GM12878 (cell line): ENCODE data around the gene WDFY3. TPM values are rescaled to one million over a fixed set of nuclear protein-coding genes. Genes with fewer than 3 reads are reported as not detected.

Experiments
- ATAC-seq: fragments of 200-7000 bp; cut with Tn5 transposase; 3 replicates; pipeline ENCODE4 v1.9.1; 2020; ENCODE audit warnings: mild to moderate bottlenecking, moderate library complexity
- BruUV-seq: library from RNA; stranded (reverse); fragments of 400-500 nt; replicated peaks from 2 replicates; lab custom pipeline; 2021; lab: Mats Ljungman, UMichigan
- CTCF ChIA-PET: fragments of 300-600 bp; sonication (Branson Sonifier 250); formaldehyde crosslinking; extraction: SDS; loops from one replicate; lab custom pipeline; 2021; ENCODE audit warnings: inconsistent platforms; lab: Yijun Ruan, JAX
- POLR2A ChIA-PET: fragments of 350-600 bp; formaldehyde crosslinking; extraction: SDS; loops from one replicate; lab custom pipeline; 2021; ENCODE audit warnings: inconsistent platforms; lab: Charles Lee
- RAD21 ChIA-PET: fragments of 300-600 bp; sonication (Branson Sonifier 250); formaldehyde crosslinking; loops from one replicate; lab custom pipeline; 2023; ENCODE audit warnings: antibody characterized with exemption; ENCODE audit not compliant: unreplicated experiment; lab: Charles Lee
- SMC1A ChIA-PET: fragments of 300-600 bp; sonication (Branson Sonifier 250); formaldehyde crosslinking; loops from one replicate; lab custom pipeline; 2023; ENCODE audit not compliant: unreplicated experiment, uncharacterized antibody; lab: Charles Lee
- DNase-seq: peaks from one replicate; pipeline ENCODE4 v3.0.0-alpha.2; 2011; ENCODE audit warnings: low read depth, low spot score
- FAIRE-seq: peaks from 3 replicates; lab custom pipeline; 2011; peaks lifted over from hg19 to GRCh38; lab: Jason Lieb, UNC
- H2AFZ ChIP-seq: 2 replicates; pipeline ENCODE4 v1.6.0; 2011; ENCODE audit warnings: low read depth, low read length, control low read depth; ENCODE audit not compliant: control insufficient read depth
- H3K27ac ChIP-seq: 2 replicates; pipeline ENCODE4 v1.5.1; 2011; ENCODE audit warnings: control low read depth; ENCODE audit not compliant: control insufficient read depth, insufficient read depth
- H3K27me3 ChIP-seq, 2 experiments: replicated peaks in 1 of 2; 2 replicates each; pipeline versions ENCODE4 v1.6.0 to v1.6.1; 2011; ENCODE audit warnings: low read length in 1 of 2; ENCODE audit not compliant: control insufficient read depth in 2 of 2, insufficient read depth in 2 of 2
- H3K36me3 ChIP-seq, 2 experiments: 2 replicates each; pipeline ENCODE4 v1.5.1; 2011; ENCODE audit warnings: low read length in 1 of 2; ENCODE audit not compliant: control insufficient read depth in 2 of 2, insufficient read depth in 2 of 2
- H3K4me1 ChIP-seq: 2 replicates; pipeline ENCODE4 v1.6.1; 2011; ENCODE audit warnings: mild to moderate bottlenecking, low read length, moderate library complexity, mixed read lengths; ENCODE audit not compliant: control insufficient read depth, insufficient read depth
- H3K4me2 ChIP-seq: 2 replicates; pipeline ENCODE4 v1.6.0; 2011; ENCODE audit warnings: control low read depth; ENCODE audit not compliant: control insufficient read depth, insufficient read depth
- H3K4me3 ChIP-seq: fragments of 200-600 bp; sonication (generic); 2 replicates; pipeline ENCODE4 v1.5.1; 2016
- H3K79me2 ChIP-seq: 2 replicates; pipeline ENCODE4 v1.6.0; 2011; ENCODE audit warnings: low read length; ENCODE audit not compliant: control insufficient read depth, insufficient read depth
- H3K9ac ChIP-seq: 2 replicates; pipeline ENCODE4 v1.8.0; 2011; ENCODE audit warnings: low read length, control low read depth, mixed read lengths; ENCODE audit not compliant: control insufficient read depth, insufficient read depth
- H3K9me3 ChIP-seq: replicated peaks from 3 replicates; pipeline ENCODE4 v1.5.1; 2011; ENCODE audit warnings: mild to moderate bottlenecking, low read length; ENCODE audit not compliant: control insufficient read depth, insufficient read depth
- H4K20me1 ChIP-seq: 2 replicates; pipeline ENCODE4 v1.6.0; 2011; ENCODE audit not compliant: control insufficient read depth, insufficient read depth
- FOXM1 ChIP-seq: IDR thresholded peaks from 2 replicates; pipeline ENCODE4 v1.6.1; 2012; ENCODE audit warnings: low read depth, mild to moderate bottlenecking, inconsistent platforms, low read length, moderate library complexity
- MTA3 ChIP-seq: IDR thresholded peaks from 2 replicates; pipeline ENCODE4 v1.6.1; 2012; ENCODE audit warnings: low read length, inconsistent platforms, borderline replicate concordance
- NFYA ChIP-seq: IDR thresholded peaks from 2 replicates; pipeline ENCODE4 v1.6.1; 2011; ENCODE audit warnings: low read depth, mild to moderate bottlenecking, low read length, improper control_type of control experiment, borderline replicate concordance
- RB1 ChIP-seq: fragments of 450-650 bp; formaldehyde crosslinking; IDR thresholded peaks from 2 replicates; pipeline ENCODE4 v1.6.1; 2017; ENCODE audit warnings: mild to moderate bottlenecking, borderline replicate concordance
- SMAD1 ChIP-seq: fragments of 450-650 bp; IDR thresholded peaks from 2 replicates; pipeline ENCODE4 v1.6.1; 2018; ENCODE audit warnings: mild to moderate bottlenecking, low read depth; ENCODE audit not compliant: partially characterized antibody
- TCF3 ChIP-seq: IDR thresholded peaks from 2 replicates; pipeline ENCODE4 v1.6.1; 2012; ENCODE audit warnings: low read depth, mild to moderate bottlenecking, low read length, borderline replicate concordance; ENCODE audit not compliant: insufficient read depth
- ZNF207 ChIP-seq: fragments of 450-650 bp; IDR thresholded peaks from 2 replicates; pipeline ENCODE4 v1.6.1; 2014; ENCODE audit warnings: antibody characterized with exemption, mild to moderate bottlenecking, borderline replicate concordance
- ZNF274 ChIP-seq: IDR thresholded peaks from one replicate; pipeline ENCODE4 v1.8.0; 2011; ENCODE audit not compliant: insufficient read length, insufficient read depth
- WGBS: methylation state at CpG from one replicate; pipeline ENCODE4 v1.1.6; 2016; ENCODE audit warnings: low lambda C conversion rate; ENCODE audit not compliant: insufficient replicate concordance, insufficient coverage; ENCODE audit errors: missing lambda C conversion rate; 5-methylcytosine and 5-hydroxymethylcytosine counted together
- in situ Hi-C: fragments of 300-500 bp; cut with MboI; formaldehyde crosslinking; loops from 9 replicates; pipeline ENCODE4 v1.14.3; 2018; ENCODE audit warnings: mixed read lengths
- intact Hi-C: fragments of 100-400 bp; cut with micrococcal nuclease; formaldehyde crosslinking; loops from one replicate; pipeline ENCODE4 v1.14.2; 2022; ENCODE audit not compliant: unreplicated experiment
- polyA plus RNA-seq, 11 experiments: library from polyadenylated mRNA; depleted of rRNA in 4 of 11; unstranded in 6 of 11; stranded (reverse) in 5 of 11; fragments of >200 nt; fragmentation: Nextera tagmentation in 4 of 11; fragmentation: Illumina TruSeq in 1 of 11; extraction: Ambion mirVana in 4 of 11; extraction: Trizol in 1 of 11; gene quantifications; 1 replicate in 1 of 11; 2 replicates in 10 of 11; pipeline versions ENCODE4 v1.2.1 to v1.2.3, GENCODE V29; 2011 to 2016; ENCODE audit warnings: inconsistent platforms in 2 of 11, missing spikeins in 2 of 11, low read depth in 1 of 11
- total RNA-seq, 4 experiments: library from RNA; depleted of rRNA in 3 of 4; stranded (reverse); fragments of >200 nt in 3 of 4; fragmentation: Illumina TruSeq in 1 of 4; extraction: Trizol in 1 of 4; gene quantifications; 2 replicates each; pipeline versions ENCODE4 v1.2.1 to v1.2.3, GENCODE V29; 2013 to 2021
- TF ChIP-seq, protein P1 (sequence below): IDR thresholded peaks from 2 replicates; pipeline ENCODE4 v1.6.1; 2012; ENCODE audit warnings: improper control_type of control experiment, low read depth, low read length; ENCODE audit not compliant: insufficient replicate concordance
- TF ChIP-seq, protein P2 (sequence below): fragments of 150-350 bp; IDR thresholded peaks from 2 replicates; pipeline ENCODE4 v1.6.1; 2014; ENCODE audit warnings: mild to moderate bottlenecking, low read depth, low read length
- TF ChIP-seq, protein P3 (sequence below): fragments of 450-650 bp; IDR thresholded peaks from 2 replicates; pipeline ENCODE4 v1.6.1; 2017; ENCODE audit warnings: mild to moderate bottlenecking, moderate library complexity

WDFY3 gene
- total and polyA plus RNA-seq, 10 of the 15 experiments (the other 5 are each of a cell fraction or from before 2014, with no cell fraction given), result 0.01 to 0.23 (median 0.12) TPM; not detected in 2

DNA sequence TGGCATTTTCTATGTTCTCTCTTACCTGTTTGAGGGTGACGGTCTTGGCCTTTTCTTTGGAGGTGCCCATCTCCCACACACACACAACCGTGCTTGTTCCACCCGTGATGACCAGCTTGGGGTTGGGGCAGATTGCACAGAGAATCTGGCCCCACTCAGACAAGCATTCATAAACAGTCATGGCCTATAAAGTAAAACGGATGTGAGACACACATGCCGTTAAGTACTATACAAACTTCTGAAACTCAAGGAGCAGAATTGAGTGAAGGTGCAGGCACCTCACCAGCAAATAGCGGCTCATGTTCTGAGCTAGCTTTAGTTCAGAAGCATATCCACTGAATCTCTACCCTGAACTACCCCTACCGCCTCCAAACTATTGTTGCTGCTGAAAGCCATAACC, 276.0 kb downstream of the WDFY3 start:
- no peak overlapping the region for H3K4me2 ChIP-seq
- H3K4me3 ChIP-seq, result no peak overlapping the region
- ATAC-seq, result no peak
- no peaks in the 10 kb centered on the region for H4K20me1 ChIP-seq
- RAD21 ChIA-PET, result no interaction called here
- WGBS, result 53% methylated on average over 7 of the region's 7 CpGs
- SMC1A ChIA-PET, result no interaction called here
- H2AFZ ChIP-seq, result no peak overlapping the region
- no peak overlapping the region for H3K27ac ChIP-seq
- no peaks in the 10 kb centered on the region for H3K4me1 ChIP-seq
- no peaks in the 10 kb centered on the region for H3K36me3 ChIP-seq
- no peaks in the 10 kb centered on the region for H3K9me3 ChIP-seq
- CTCF ChIA-PET, result no interaction called here
- no TSS peak for BruUV-seq
- no peak for DNase-seq
- POLR2A ChIA-PET, result no interaction called here
- FAIRE-seq, result no peak
- no peaks in the 10 kb centered on the region for H3K27me3 ChIP-seq
- in situ Hi-C loops (no loop called here), intact Hi-C loops (no loop called here)
- no peaks in the 10 kb centered on the region for H3K79me2 ChIP-seq
- H3K9ac ChIP-seq, result no peak overlapping the region
- TF ChIP-seq ZNF274 (no peak), TCF3 (no peak), ZNF207 (no peak), RB1 (no peak), NFYA (no peak), MTA3 (no peak), SMAD1 (no peak), FOXM1 (no peak)
- TF ChIP-seq, protein P1, sequence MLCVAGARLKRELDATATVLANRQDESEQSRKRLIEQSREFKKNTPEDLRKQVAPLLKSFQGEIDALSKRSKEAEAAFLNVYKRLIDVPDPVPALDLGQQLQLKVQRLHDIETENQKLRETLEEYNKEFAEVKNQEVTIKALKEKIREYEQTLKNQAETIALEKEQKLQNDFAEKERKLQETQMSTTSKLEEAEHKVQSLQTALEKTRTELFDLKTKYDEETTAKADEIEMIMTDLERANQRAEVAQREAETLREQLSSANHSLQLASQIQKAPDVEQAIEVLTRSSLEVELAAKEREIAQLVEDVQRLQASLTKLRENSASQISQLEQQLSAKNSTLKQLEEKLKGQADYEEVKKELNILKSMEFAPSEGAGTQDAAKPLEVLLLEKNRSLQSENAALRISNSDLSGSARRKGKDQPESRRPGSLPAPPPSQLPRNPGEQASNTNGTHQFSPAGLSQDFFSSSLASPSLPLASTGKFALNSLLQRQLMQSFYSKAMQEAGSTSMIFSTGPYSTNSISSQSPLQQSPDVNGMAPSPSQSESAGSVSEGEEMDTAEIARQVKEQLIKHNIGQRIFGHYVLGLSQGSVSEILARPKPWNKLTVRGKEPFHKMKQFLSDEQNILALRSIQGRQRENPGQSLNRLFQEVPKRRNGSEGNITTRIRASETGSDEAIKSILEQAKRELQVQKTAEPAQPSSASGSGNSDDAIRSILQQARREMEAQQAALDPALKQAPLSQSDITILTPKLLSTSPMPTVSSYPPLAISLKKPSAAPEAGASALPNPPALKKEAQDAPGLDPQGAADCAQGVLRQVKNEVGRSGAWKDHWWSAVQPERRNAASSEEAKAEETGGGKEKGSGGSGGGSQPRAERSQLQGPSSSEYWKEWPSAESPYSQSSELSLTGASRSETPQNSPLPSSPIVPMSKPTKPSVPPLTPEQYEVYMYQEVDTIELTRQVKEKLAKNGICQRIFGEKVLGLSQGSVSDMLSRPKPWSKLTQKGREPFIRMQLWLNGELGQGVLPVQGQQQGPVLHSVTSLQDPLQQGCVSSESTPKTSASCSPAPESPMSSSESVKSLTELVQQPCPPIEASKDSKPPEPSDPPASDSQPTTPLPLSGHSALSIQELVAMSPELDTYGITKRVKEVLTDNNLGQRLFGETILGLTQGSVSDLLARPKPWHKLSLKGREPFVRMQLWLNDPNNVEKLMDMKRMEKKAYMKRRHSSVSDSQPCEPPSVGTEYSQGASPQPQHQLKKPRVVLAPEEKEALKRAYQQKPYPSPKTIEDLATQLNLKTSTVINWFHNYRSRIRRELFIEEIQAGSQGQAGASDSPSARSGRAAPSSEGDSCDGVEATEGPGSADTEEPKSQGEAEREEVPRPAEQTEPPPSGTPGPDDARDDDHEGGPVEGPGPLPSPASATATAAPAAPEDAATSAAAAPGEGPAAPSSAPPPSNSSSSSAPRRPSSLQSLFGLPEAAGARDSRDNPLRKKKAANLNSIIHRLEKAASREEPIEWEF, result no peak
- TF ChIP-seq, protein P2, sequence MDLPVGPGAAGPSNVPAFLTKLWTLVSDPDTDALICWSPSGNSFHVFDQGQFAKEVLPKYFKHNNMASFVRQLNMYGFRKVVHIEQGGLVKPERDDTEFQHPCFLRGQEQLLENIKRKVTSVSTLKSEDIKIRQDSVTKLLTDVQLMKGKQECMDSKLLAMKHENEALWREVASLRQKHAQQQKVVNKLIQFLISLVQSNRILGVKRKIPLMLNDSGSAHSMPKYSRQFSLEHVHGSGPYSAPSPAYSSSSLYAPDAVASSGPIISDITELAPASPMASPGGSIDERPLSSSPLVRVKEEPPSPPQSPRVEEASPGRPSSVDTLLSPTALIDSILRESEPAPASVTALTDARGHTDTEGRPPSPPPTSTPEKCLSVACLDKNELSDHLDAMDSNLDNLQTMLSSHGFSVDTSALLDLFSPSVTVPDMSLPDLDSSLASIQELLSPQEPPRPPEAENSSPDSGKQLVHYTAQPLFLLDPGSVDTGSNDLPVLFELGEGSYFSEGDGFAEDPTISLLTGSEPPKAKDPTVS, result no peak
- TF ChIP-seq, protein P3, sequence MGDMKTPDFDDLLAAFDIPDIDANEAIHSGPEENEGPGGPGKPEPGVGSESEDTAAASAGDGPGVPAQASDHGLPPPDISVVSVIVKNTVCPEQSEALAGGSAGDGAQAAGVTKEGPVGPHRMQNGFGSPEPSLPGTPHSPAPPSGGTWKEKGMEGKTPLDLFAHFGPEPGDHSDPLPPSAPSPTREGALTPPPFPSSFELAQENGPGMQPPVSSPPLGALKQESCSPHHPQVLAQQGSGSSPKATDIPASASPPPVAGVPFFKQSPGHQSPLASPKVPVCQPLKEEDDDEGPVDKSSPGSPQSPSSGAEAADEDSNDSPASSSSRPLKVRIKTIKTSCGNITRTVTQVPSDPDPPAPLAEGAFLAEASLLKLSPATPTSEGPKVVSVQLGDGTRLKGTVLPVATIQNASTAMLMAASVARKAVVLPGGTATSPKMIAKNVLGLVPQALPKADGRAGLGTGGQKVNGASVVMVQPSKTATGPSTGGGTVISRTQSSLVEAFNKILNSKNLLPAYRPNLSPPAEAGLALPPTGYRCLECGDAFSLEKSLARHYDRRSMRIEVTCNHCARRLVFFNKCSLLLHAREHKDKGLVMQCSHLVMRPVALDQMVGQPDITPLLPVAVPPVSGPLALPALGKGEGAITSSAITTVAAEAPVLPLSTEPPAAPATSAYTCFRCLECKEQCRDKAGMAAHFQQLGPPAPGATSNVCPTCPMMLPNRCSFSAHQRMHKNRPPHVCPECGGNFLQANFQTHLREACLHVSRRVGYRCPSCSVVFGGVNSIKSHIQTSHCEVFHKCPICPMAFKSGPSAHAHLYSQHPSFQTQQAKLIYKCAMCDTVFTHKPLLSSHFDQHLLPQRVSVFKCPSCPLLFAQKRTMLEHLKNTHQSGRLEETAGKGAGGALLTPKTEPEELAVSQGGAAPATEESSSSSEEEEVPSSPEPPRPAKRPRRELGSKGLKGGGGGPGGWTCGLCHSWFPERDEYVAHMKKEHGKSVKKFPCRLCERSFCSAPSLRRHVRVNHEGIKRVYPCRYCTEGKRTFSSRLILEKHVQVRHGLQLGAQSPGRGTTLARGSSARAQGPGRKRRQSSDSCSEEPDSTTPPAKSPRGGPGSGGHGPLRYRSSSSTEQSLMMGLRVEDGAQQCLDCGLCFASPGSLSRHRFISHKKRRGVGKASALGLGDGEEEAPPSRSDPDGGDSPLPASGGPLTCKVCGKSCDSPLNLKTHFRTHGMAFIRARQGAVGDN, result no peak
